ENCODE data around the gene DPP6.

DNA sequence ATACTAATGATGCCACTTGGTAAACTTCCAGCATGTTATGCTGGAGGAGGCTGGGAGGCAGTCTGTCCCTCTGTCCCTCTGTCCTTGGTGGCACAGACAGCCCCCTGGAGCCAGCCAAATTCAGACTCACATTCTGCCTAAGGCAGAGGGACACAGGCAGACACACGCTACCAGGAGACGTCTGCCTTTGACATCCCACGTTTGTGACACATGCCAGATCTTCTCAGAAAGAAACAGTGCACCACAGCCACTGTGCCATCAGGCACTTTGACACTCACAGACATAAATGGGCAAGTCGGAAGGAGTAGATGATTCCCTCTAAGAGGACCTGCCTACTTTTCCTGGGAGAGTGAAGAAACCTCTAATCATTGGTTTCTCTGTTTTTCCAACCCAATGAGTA is 467.0 kb downstream of the DPP6 start:
- no peak for TF ChIP-seq EP300 (IDR thresholded peaks at IDR 0.05; ENCODE audit: borderline replicate concordance in 1 of 2, low read depth in 2 of 2, low read length in 2 of 2)
- no peak for TF ChIP-seq RFX5 (IDR thresholded peaks at IDR 0.05; ENCODE audit: borderline replicate concordance, low read depth, low read length)
- no peak for TF ChIP-seq JUND (IDR thresholded peaks at IDR 0.05; ENCODE audit: low read length)
- TF ChIP-seq, protein P1, sequence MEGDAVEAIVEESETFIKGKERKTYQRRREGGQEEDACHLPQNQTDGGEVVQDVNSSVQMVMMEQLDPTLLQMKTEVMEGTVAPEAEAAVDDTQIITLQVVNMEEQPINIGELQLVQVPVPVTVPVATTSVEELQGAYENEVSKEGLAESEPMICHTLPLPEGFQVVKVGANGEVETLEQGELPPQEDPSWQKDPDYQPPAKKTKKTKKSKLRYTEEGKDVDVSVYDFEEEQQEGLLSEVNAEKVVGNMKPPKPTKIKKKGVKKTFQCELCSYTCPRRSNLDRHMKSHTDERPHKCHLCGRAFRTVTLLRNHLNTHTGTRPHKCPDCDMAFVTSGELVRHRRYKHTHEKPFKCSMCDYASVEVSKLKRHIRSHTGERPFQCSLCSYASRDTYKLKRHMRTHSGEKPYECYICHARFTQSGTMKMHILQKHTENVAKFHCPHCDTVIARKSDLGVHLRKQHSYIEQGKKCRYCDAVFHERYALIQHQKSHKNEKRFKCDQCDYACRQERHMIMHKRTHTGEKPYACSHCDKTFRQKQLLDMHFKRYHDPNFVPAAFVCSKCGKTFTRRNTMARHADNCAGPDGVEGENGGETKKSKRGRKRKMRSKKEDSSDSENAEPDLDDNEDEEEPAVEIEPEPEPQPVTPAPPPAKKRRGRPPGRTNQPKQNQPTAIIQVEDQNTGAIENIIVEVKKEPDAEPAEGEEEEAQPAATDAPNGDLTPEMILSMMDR (IDR thresholded peaks at IDR 0.05; ENCODE audit: control extremely low read depth in 1 of 3, insufficient read depth in 1 of 3, low read depth in 1 of 3, low read length in 3 of 3) = no peak
- no peak for TF ChIP-seq CBX5 (IDR thresholded peaks at IDR 0.05; ENCODE audit: low read depth, low read length)
- TF ChIP-seq HDAC2 (IDR thresholded peaks at IDR 0.05; ENCODE audit: borderline replicate concordance in 1 of 2, low read depth in 2 of 2, low read length in 2 of 2) = no peak
- no peak for TF ChIP-seq SUZ12 (IDR thresholded peaks at IDR 0.05; ENCODE audit: low read length)
- no peak for TF ChIP-seq EZH2 (IDR thresholded peaks at IDR 0.05; ENCODE audit: low read depth, low read length, severe bottlenecking)
